HEK293 (cell line): ENCODE data around the gene ELOVL6.

Experiments used
- BCL11A ChIP-seq: fragments of 450-650 bp; formaldehyde crosslinking; IDR thresholded peaks from 2 replicates; pipeline ENCODE4 v1.5.1; 2016; ENCODE audit warnings: low read depth, missing biosample characterization, missing genetic modification characterization
- GLIS1 ChIP-seq: fragments of 450-650 bp; formaldehyde crosslinking; IDR thresholded peaks from 2 replicates; pipeline ENCODE4 v1.5.1; 2016; ENCODE audit warnings: missing biosample characterization, missing genetic modification characterization
- MZF1 ChIP-seq: fragments of 450-650 bp; formaldehyde crosslinking; IDR thresholded peaks from 2 replicates; pipeline ENCODE4 v1.5.1; 2017; ENCODE audit warnings: missing biosample characterization, missing genetic modification characterization, borderline replicate concordance
- ZNF133 ChIP-seq: fragments of 450-650 bp; formaldehyde crosslinking; IDR thresholded peaks from 2 replicates; pipeline ENCODE4 v1.5.1; 2016; ENCODE audit warnings: missing biosample characterization, missing genetic modification characterization
- ZNF146 ChIP-seq: fragments of 450-650 bp; formaldehyde crosslinking; IDR thresholded peaks from 2 replicates; pipeline ENCODE4 v1.5.1; 2016; ENCODE audit warnings: missing biosample characterization, missing genetic modification characterization
- ZNF302 ChIP-seq: fragments of 450-650 bp; formaldehyde crosslinking; IDR thresholded peaks from 2 replicates; pipeline ENCODE4 v1.5.1; 2016; ENCODE audit warnings: missing biosample characterization, missing genetic modification characterization, low read depth
- ZNF311 ChIP-seq: fragments of 450-650 bp; formaldehyde crosslinking; IDR thresholded peaks from 2 replicates; pipeline ENCODE4 v1.5.1; 2017; ENCODE audit warnings: missing biosample characterization, missing genetic modification characterization, borderline replicate concordance
- ZNF366 ChIP-seq: fragments of 450-650 bp; formaldehyde crosslinking; conservative IDR thresholded peaks from 2 replicates; pipeline ENCODE4 v1.5.1; 2016; ENCODE audit warnings: missing biosample characterization, missing genetic modification characterization
- ZNF391 ChIP-seq: fragments of 450-650 bp; formaldehyde crosslinking; IDR thresholded peaks from 2 replicates; pipeline ENCODE4 v1.5.1; 2016; ENCODE audit warnings: low read depth, missing biosample characterization, missing genetic modification characterization, borderline replicate concordance
- ZNF404 ChIP-seq: fragments of 450-650 bp; formaldehyde crosslinking; IDR thresholded peaks from 2 replicates; pipeline ENCODE4 v1.5.1; 2017; ENCODE audit warnings: missing biosample characterization, missing genetic modification characterization
- ZNF701 ChIP-seq: fragments of 450-650 bp; formaldehyde crosslinking; IDR thresholded peaks from 2 replicates; pipeline ENCODE4 v1.5.1; 2016; ENCODE audit warnings: missing biosample characterization, missing genetic modification characterization
- ZNF747 ChIP-seq: fragments of 450-650 bp; formaldehyde crosslinking; IDR thresholded peaks from 2 replicates; pipeline ENCODE4 v1.5.1; 2016; ENCODE audit warnings: missing biosample characterization, missing genetic modification characterization
- ZNF791 ChIP-seq: fragments of 450-650 bp; formaldehyde crosslinking; IDR thresholded peaks from 2 replicates; pipeline ENCODE4 v1.5.1; 2016; ENCODE audit warnings: missing biosample characterization, missing genetic modification characterization
- TF ChIP-seq, protein P1 (sequence below): fragments of 450-650 bp; formaldehyde crosslinking; IDR thresholded peaks from 2 replicates; pipeline ENCODE4 v1.5.1; 2016; ENCODE audit warnings: missing biosample characterization, missing genetic modification characterization
- TF ChIP-seq, protein P2 (sequence below): fragments of 450-650 bp; formaldehyde crosslinking; IDR thresholded peaks from 2 replicates; pipeline ENCODE4 v1.5.1; 2016; ENCODE audit warnings: missing biosample characterization, missing genetic modification characterization
- TF ChIP-seq, protein P3 (sequence below): fragments of 450-650 bp; formaldehyde crosslinking; IDR thresholded peaks from 2 replicates; pipeline ENCODE4 v1.5.1; 2016; ENCODE audit warnings: missing biosample characterization, missing genetic modification characterization
- TF ChIP-seq, protein P4 (sequence below): fragments of 450-650 bp; formaldehyde crosslinking; IDR thresholded peaks from 2 replicates; pipeline ENCODE4 v1.5.1; 2016; ENCODE audit warnings: missing biosample characterization, missing genetic modification characterization
- TF ChIP-seq, protein P5 (sequence below): fragments of 450-650 bp; formaldehyde crosslinking; IDR thresholded peaks from 2 replicates; pipeline ENCODE4 v1.5.1; 2016; ENCODE audit warnings: missing biosample characterization, missing genetic modification characterization
- TF ChIP-seq, protein P6 (sequence below): fragments of 450-650 bp; formaldehyde crosslinking; IDR thresholded peaks from 2 replicates; pipeline ENCODE4 v1.5.1; 2016; ENCODE audit warnings: missing biosample characterization, missing genetic modification characterization
- TF ChIP-seq, protein P7 (sequence below): fragments of 450-650 bp; formaldehyde crosslinking; IDR thresholded peaks from 2 replicates; pipeline ENCODE4 v1.5.1; 2016; ENCODE audit warnings: missing biosample characterization, missing genetic modification characterization
- TF ChIP-seq, protein P8 (sequence below): fragments of 450-650 bp; formaldehyde crosslinking; IDR thresholded peaks from 2 replicates; pipeline ENCODE4 v1.5.1; 2016; ENCODE audit warnings: missing biosample characterization, missing genetic modification characterization, low read depth

ELOVL6 gene

DNA sequence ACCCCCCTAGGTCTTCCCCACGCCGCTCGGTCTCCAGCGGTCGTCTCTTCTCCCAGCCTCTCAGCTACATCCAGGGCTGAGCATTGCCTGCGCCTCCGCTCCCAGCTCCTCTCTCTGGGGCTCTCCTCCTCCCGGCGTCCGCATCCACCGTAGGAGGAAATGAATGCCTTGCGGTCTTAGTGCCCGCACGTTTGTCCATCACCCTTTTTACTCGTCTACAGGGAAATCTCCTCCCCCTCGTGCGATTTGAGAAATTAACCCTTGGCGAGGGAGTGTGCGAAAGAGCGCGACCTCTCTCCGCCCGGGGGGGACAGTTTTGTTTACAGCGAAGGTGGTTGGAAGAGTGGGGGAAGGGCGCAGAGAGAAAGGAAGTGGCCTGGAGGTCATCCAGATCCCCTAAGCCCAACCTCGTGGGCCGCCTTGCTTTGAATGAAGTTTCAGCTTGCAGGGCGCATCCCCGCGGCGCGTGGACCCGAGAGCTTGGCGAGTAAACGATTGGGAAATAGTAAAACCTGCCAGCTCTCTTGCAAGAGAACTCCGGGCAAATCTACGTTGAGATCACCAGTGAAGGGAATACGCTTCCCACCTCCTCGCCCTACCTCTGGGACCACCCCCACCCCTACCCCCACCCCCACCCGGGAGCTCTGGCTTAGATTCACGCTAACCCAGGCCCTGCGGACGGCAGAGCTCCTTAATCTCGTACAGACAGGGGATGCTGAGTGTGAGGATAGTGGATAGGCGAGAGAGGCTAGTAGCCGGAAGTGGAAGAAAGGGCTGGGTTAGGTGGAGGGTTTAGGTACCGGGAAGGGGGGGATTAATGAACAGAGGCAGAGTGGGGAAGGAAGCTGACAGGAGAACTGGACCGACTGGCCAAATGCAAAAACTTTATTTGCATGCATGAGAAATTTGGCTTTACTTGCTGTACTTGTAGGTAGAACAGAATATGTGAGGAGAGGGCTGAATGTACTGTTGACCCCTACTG, at the start of gene ELOVL6 (continued):
- TF ChIP-seq ZNF146 (tag by site-specific recombination) (no peak), ZNF366 (tag by site-specific recombination) (no peak; the same call in 1 of the 2 replicates), MZF1 (tag by site-specific recombination) (peak; percentile 86), ZNF133 (no peak), ZNF311 (no peak), ZNF701 (tag by site-specific recombination) (no peak), ZNF747 (tag by site-specific recombination) (no peak), GLIS1 (tag by site-specific recombination) (peak; percentile 76), ZNF391 (tag by site-specific recombination) (no peak), ZNF404 (tag by site-specific recombination) (no peak), ZNF791 (tag by site-specific recombination) (no peak), ZNF302 (tag by site-specific recombination) (no peak), BCL11A (0 out of 2 replicates have a peak, but pooled peaks have one; percentile 42)
- TF ChIP-seq, protein P1, sequence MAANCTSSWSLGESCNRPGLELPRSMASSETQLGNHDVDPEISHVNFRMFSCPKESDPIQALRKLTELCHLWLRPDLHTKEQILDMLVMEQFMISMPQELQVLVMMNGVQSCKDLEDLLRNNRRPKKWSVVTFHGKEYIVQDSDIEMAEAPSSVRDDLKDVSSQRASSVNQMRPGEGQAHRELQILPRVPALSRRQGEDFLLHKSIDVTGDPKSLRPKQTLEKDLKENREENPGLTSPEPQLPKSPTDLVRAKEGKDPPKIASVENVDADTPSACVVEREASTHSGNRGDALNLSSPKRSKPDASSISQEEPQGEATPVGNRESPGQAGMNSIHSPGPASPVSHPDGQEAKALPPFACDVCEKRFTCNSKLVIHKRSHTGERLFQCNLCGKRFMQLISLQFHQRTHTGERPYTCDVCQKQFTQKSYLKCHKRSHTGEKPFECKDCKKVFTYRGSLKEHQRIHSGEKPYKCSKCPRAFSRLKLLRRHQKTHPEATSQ = no peak
- TF ChIP-seq, protein P2, sequence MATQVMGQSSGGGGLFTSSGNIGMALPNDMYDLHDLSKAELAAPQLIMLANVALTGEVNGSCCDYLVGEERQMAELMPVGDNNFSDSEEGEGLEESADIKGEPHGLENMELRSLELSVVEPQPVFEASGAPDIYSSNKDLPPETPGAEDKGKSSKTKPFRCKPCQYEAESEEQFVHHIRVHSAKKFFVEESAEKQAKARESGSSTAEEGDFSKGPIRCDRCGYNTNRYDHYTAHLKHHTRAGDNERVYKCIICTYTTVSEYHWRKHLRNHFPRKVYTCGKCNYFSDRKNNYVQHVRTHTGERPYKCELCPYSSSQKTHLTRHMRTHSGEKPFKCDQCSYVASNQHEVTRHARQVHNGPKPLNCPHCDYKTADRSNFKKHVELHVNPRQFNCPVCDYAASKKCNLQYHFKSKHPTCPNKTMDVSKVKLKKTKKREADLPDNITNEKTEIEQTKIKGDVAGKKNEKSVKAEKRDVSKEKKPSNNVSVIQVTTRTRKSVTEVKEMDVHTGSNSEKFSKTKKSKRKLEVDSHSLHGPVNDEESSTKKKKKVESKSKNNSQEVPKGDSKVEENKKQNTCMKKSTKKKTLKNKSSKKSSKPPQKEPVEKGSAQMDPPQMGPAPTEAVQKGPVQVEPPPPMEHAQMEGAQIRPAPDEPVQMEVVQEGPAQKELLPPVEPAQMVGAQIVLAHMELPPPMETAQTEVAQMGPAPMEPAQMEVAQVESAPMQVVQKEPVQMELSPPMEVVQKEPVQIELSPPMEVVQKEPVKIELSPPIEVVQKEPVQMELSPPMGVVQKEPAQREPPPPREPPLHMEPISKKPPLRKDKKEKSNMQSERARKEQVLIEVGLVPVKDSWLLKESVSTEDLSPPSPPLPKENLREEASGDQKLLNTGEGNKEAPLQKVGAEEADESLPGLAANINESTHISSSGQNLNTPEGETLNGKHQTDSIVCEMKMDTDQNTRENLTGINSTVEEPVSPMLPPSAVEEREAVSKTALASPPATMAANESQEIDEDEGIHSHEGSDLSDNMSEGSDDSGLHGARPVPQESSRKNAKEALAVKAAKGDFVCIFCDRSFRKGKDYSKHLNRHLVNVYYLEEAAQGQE (tag by site-specific recombination) = no peak
- TF ChIP-seq, protein P3, sequence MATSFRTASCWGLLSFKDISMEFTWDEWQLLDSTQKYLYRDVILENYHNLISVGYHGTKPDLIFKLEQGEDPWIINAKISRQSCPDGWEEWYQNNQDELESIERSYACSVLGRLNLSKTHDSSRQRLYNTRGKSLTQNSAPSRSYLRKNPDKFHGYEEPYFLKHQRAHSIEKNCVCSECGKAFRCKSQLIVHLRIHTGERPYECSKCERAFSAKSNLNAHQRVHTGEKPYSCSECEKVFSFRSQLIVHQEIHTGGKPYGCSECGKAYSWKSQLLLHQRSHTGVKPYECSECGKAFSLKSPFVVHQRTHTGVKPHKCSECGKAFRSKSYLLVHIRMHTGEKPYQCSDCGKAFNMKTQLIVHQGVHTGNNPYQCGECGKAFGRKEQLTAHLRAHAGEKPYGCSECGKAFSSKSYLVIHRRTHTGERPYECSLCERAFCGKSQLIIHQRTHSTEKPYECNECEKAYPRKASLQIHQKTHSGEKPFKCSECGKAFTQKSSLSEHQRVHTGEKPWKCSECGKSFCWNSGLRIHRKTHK = no peak
- TF ChIP-seq, protein P4, sequence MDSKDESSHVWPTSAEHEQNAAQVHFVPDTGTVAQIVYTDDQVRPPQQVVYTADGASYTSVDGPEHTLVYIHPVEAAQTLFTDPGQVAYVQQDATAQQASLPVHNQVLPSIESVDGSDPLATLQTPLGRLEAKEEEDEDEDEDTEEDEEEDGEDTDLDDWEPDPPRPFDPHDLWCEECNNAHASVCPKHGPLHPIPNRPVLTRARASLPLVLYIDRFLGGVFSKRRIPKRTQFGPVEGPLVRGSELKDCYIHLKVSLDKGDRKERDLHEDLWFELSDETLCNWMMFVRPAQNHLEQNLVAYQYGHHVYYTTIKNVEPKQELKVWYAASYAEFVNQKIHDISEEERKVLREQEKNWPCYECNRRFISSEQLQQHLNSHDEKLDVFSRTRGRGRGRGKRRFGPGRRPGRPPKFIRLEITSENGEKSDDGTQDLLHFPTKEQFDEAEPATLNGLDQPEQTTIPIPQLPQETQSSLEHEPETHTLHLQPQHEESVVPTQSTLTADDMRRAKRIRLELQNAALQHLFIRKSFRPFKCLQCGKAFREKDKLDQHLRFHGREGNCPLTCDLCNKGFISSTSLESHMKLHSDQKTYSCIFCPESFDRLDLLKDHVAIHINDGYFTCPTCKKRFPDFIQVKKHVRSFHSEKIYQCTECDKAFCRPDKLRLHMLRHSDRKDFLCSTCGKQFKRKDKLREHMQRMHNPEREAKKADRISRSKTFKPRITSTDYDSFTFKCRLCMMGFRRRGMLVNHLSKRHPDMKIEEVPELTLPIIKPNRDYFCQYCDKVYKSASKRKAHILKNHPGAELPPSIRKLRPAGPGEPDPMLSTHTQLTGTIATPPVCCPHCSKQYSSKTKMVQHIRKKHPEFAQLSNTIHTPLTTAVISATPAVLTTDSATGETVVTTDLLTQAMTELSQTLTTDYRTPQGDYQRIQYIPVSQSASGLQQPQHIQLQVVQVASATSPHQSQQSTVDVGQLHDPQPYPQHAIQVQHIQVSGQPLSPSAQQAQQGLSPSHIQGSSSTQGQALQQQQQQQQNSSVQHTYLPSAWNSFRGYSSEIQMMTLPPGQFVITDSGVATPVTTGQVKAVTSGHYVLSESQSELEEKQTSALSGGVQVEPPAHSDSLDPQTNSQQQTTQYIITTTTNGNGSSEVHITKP (tag by site-specific recombination) = peak; percentile 99
- TF ChIP-seq, protein P5, sequence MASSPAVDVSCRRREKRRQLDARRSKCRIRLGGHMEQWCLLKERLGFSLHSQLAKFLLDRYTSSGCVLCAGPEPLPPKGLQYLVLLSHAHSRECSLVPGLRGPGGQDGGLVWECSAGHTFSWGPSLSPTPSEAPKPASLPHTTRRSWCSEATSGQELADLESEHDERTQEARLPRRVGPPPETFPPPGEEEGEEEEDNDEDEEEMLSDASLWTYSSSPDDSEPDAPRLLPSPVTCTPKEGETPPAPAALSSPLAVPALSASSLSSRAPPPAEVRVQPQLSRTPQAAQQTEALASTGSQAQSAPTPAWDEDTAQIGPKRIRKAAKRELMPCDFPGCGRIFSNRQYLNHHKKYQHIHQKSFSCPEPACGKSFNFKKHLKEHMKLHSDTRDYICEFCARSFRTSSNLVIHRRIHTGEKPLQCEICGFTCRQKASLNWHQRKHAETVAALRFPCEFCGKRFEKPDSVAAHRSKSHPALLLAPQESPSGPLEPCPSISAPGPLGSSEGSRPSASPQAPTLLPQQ = peak; percentile 89
- TF ChIP-seq, protein P6, sequence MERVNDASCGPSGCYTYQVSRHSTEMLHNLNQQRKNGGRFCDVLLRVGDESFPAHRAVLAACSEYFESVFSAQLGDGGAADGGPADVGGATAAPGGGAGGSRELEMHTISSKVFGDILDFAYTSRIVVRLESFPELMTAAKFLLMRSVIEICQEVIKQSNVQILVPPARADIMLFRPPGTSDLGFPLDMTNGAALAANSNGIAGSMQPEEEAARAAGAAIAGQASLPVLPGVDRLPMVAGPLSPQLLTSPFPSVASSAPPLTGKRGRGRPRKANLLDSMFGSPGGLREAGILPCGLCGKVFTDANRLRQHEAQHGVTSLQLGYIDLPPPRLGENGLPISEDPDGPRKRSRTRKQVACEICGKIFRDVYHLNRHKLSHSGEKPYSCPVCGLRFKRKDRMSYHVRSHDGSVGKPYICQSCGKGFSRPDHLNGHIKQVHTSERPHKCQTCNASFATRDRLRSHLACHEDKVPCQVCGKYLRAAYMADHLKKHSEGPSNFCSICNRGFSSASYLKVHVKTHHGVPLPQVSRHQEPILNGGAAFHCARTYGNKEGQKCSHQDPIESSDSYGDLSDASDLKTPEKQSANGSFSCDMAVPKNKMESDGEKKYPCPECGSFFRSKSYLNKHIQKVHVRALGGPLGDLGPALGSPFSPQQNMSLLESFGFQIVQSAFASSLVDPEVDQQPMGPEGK (tag by site-specific recombination) = peak; percentile 42; the same call in 1 of the 2 replicates
- TF ChIP-seq, protein P7, sequence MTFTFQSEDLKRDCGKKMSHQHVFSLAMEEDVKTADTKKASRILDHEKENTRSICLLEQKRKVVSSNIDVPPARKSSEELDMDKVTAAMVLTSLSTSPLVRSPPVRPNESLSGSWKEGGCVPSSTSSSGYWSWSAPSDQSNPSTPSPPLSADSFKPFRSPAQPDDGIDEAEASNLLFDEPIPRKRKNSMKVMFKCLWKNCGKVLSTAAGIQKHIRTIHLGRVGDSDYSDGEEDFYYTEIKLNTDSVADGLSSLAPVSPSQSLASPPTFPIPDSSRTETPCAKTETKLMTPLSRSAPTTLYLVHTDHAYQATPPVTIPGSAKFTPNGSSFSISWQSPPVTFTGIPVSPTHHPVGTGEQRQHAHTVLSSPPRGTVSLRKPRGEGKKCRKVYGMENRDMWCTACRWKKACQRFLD (tag by site-specific recombination) = no peak
- TF ChIP-seq, protein P8, sequence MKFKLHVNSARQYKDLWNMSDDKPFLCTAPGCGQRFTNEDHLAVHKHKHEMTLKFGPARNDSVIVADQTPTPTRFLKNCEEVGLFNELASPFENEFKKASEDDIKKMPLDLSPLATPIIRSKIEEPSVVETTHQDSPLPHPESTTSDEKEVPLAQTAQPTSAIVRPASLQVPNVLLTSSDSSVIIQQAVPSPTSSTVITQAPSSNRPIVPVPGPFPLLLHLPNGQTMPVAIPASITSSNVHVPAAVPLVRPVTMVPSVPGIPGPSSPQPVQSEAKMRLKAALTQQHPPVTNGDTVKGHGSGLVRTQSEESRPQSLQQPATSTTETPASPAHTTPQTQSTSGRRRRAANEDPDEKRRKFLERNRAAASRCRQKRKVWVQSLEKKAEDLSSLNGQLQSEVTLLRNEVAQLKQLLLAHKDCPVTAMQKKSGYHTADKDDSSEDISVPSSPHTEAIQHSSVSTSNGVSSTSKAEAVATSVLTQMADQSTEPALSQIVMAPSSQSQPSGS (tag by site-specific recombination) = no peak
